HG02981 (cell line): ENCODE data around the gene GDF2.

Experiments
- ATAC-seq: cut with Tn5 transposase; IDR thresholded peaks from one replicate; pipeline ENCODE4 v1.9.1; 2021; ENCODE audit warnings: mild to moderate bottlenecking, moderate library complexity; ENCODE audit not compliant: unreplicated experiment

Gene GDF2

DNA sequence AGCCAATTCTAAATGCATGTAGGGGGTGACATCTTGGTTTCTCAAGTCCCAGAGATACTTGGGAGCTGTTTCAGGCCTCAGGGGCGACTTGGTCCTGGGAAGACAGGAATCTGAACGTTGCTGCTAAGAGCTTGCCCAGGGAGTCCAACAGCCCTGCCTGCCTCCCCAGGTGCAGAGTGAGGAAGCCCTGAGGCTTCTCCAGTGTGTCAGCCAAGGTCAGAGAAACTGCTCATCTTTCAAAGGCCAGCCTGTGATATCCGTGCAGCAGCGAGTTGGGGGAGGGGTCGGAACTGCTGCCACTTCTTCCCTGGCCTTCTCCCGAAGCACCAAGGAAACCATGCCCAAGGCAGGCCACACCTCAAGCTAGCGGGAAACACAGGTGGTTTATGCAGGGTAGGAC lies 9.7 kb downstream of the GDF2 start:
- ATAC-seq, result no peak

DNA sequence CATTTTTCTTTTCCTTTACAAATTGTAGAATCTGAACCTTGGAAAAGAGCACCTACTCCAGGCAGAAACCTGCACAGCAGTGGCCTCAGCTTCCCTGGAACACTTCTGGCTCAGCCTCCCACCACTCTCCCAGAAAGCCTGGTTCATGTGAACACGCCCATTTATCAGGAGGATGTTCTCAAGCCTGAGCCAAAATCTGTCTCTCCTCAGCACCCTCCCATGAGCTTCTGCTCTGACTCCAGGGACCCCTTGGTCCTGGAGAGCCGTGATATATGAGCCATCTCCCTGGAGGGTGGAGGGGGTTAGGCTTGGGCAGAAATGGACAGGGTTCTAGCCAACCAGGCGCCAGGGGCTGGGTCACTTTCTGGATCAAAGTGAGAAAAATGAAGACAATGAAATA lies 10.1 kb downstream of the GDF2 start:
- no peak for ATAC-seq

DNA sequence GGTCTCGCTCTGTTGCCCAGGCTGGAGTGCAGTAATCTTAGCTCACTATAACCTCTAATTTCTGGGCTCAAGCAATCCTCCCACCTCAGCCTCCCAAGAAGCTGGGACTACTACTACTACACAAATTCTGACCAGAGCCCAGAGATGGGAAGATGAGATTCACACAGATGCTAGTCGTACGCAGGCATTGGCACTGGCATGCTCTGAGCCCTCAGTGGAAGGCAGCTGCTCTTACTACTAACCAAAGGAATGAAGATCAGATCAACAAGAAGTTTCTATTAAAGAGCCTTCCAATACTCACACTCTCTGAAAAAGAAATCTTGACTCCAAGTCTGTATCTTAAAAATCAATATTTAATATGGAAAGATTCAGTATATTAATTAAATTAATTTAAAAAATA lies 10.7 kb downstream of the GDF2 start:
- ATAC-seq, result no peak

DNA sequence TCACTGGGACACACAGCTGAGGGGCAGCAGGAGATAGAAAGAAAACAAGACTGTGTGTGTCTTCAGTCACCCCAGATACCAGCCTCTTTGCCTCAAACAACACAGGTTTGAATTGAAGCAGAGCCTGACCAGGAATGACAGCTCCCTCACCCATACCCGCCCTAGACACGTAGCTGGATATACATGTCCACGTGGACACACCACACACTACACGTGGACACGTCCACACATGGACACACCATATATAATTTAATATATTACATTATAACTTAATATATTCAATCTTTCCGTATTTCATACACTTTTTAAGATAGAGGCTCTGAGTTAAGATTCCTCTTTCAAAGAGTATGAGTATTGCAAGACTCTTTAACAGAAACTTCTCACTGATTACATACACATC lies 11.3 kb downstream of the GDF2 start:
- ATAC-seq, result no peak

DNA sequence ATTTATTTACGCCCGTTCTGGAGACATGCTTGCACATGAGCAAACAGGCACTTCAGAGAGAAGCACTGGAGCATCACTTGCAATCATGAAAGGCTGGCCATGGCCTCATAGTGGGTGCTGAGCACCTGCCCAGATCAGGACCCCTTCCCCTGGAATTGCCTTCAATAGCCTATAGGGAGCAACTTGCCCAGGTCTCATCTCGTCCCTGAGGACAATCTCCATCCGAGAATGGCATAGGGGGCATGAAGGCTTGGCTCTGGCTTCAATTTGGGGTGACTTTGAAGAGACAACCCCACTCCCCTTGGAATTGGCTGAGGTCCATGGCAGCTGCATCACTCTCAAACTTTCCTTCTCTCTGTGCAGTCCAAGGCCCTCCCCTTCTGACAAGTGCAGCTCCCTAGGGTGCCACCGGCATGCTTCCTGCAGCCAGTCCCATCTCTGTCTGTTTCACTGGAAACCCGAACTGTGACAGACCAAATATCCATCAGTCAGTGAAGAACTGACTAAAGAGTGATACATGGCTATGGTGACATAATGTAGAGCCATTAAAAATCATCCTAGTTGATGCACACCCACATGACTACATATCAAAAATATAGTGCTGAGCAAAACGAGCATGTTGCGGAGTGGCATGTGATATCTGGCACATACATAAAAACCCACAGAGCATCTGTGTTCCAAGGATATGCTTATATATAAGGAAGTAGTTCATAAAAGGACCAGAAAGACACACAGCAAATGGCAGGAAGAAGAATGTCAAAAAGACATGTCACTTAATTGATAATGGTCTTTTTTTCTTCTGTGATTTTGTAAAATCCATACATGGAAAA lies 12.4 kb downstream of the GDF2 start:
- ATAC-seq, result no peak

DNA sequence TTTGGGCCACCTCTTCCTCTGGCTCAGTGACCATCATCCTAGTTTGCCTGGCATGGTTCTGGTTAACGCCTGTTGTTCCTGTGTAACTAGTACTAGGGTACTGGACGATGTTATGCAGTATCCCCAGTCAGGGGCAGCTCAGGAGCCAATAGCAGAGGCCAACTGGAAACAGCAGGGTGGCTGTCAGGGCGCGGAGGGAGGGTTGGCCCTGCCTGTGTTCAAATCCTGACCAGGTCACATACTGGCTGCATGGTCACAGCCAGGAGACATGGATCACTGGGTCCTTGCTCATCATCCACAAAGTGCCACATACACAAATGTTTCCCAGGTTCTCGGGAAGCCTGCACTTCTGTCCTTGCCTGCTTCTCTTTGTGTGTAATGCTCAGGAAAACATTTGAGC lies 13.7 kb downstream of the GDF2 start:
- no peak for ATAC-seq

DNA sequence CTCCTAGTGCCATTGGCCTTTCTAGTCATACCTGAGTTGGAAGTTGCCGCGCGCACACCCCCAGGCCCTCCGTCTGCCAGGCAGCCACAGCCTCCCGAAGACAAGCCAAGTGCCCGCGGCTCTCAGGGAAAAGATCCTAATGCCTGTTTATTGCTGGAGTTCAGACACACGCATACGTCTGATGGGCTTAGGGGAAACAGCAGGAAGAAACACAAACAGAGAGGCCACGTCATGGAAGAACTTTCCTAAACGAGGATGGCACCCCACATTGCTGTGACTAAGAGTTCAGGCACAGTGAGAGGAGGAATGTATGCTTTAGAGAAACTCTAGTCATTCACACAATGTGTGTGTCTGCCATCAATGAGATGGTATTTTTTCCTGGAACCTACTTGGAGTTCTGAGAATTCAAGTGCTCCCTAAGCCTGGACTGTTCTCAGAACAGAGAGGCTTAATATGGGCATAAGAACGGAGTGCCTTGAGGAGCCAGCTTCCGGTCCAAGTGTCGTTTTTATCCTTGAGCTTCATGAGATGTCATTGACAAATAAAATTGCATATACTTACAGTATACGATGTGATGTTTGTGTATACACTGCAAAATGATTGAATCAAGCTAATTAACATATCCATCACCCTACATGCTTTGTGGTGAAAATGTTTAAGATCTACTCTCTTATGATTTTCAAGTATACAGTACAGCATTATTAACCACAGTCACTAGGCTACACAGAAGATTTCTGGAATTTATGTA lies 14.3 kb downstream of the GDF2 start:
- no peak for ATAC-seq

DNA sequence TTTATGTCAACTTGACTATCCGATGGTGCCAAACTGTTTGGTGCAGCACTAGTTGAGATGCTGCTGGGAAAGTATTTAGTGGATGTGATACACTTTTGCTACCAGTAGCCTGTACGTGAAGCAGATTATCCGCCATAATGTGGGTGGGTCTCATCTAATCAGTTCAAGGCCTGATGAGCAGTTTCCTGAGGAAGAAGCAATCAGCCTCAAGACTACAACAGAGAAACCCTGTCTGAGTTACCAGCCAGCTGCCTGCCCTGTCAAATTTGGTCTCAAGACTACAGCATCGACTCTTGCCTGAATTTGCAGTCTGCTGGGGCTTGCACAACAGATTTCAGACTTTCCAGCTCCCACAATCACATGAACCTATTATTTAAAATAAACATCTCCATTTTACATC lies 15.1 kb downstream of the GDF2 start:
- no peak for ATAC-seq

DNA sequence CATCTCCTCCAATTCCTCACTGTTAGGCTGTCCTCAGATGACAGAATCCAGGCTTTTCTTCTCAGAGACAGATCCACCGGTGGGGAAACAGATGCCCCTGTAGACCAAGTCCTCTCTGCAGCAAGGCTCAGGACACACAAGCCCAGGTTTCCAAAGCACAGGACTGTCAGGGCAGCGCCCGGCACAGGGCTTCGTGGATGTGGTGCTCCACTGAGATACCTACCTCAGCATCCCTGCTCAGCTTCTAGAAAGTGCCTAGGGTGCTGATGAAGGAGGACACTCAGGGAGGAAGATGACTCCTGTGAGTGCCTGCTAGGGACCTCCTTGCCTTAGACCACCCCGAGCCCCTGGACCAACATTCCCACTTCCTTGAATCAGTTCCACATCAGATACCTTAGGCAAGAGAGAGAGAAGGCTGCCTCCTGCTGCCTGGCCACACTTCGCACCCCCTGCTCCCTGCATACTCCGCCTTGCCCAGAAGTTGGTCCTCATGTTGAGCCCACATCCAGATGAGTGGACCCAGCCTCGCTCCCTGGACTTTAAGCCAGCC lies 17.0 kb downstream of the GDF2 start:
- no peak for ATAC-seq

DNA sequence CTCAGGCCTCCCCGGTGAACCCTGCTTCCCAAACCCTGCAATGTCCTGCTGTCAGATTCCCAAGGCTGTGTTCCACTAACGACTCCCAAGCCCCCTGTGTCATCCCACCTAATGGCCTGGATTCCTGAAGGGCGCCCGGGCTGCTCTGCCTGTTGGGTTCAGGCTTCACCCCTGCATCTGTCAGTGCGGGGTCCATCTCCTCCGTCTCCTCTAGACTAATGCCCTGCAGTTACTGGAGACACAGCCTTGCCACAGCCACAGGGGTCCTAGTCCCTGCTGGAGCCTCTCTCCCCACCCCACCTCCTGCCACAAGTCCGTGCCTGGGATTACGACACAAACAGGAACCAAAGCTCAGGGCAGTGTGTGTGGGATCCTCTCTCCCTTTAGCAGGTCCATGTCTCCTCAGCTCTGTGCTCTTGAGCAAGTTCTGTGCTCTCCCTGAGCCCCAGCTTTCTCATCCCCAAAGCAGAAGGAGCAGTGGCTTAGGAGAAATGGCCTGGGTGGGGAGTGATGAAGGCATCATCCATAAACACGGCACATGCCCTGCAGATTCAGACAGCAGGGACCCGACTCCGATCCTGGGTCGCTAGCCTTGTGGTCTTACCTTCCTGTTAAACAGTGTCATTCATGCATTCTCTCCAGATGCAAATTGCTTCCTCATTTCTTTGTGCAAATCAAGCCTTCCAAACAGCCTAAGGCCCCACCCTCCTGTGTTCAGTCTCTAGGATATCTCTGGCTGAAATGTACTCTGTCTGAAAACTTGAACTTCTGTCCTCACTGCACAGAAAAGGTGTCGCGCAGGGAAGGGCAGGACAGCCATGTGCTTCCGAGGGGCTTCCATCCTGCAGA lies 17.7 kb downstream of the GDF2 start:
- ATAC-seq, result no peak

DNA sequence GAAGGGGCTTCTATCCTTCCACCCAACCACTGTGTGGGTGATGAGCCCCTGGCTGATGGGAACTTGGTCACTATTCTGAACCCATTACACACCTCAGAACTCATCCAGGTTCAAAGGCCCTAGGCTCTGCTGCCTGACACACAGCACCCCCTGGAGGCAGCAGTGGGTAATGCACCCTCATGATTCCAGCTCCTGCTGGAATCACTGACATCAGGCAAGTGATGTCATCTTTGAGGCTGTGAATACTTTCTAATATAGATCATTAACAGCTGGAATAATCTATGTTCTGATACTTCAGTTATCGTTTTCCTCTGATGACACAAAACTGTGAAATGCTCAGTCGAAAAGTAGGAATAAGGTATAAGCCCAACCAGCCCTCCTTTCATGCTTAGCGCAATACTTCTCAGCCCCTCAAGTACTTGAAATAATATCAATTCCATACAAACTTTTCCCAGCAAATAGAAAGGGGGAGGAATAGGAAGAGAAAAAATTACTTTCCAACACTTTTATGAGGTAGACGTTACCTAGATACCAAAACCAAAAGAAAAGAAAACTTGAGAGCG lies 18.4 kb downstream of the GDF2 start:
- ATAC-seq, result no peak

DNA sequence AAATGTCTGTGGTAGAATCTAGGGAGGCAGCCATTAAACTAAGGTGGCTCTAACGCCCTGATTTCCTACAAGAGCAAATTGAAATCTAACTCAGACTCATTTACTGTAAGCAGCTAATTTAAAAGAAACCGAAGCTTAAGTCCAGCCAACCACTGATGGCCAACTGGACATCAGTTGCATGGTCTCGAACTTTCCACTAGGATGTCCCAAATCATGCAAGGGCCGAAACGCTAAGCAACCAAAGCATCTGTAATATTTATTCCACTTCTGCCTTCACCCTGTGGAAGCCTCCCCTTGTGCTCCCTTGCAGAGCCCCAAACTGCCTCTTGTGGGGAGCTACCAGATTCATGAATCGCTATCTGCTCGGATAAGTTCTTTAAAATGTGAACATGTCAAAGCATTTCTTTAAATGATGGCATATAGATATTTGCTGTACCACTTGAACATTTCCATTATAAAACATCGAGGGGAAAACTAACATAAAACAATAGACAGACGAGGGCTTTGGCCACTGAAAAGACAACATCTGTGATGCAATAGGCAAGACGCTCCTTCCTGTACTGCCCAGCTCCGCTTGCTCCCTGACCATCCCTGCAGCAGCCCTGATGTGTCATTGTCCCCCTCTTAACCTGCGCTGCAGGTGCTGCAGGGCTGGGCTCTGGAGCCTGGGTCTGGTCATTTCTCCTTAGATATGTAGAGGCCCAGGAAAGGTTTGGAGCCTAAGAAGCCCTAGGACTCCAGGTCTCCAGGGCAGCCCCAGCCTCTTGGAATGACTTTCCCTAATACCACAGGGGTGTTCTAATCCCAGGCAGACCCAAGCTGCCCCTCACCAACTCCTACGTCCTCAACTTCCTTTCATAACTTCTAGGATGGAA lies 23.0 kb downstream of the GDF2 start:
- ATAC-seq, result no peak

DNA sequence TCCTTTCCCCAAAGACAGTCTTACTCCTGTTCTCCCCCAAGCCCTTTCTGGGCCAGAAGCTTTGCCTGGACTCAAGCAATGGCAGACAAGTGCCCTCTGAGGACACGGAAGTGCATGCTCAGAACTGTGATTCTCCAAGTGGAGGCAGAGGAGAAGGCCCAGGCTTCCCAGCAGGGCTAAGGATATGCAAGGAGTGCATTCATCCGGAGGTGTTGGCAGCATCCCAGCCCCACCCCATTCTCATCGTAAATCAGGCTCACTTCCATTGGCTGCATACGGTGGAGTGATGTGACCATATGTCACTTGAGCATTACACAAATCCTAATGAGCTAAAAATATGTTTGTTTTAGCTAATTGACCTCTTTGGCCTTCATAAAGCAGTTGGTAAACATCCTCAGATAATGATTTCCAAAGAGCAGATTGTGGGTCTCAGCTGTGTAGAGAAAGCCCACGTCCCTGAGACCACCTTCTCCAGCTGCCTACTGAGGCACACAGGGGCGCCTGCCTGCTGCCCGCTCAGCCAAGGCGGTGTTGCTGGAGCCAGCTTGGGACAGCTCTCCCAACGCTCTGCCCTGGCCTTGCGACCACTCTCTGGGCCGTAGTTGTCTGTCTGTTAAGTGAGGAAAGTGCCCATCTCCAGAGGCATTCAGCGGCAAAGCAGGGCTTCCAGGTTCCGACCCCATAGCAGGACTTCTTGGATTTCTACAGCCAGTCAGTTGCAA lies 24.5 kb downstream of the GDF2 start:
- no peak for ATAC-seq

DNA sequence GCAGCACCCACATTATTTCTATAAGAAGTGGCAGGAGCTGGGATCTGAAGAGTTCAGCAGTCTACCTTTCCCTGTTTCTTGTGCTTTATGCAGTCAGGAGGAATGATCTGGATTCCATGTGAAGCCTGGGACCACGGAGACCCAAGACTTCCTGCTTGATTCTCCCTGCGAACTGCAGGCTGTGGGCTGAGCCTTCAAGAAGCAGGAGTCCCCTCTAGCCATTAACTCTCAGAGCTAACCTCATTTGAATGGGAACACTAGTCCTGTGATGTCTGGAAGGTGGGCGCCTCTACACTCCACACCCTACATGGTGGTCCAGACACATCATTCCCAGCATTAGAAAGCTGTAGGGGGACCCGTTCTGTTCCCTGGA lies 25.0 kb downstream of the GDF2 start:
- no peak for ATAC-seq

DNA sequence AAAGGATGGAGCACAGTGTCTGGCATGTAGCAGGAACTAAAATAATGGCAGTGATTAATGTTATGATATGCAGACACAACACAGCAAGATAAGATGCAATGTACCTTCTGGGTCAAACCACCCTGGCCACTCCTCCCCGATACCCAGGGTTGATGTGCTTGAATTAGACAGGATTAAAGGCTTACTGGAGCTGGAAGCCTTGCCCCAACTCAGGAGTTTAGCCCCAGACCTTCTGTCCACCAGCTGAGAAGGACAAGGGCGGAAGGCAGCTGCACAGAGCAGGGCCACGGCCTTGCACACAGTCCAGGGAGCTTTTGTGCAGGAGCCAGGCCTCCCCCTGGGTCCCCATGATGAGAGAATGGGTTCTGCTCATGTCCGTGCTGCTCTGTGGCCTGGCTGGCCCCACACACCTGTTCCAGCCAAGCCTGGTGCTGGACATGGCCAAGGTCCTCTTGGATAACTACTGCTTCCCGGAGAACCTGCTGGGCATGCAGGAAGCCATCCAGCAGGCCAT lies 25.9 kb downstream of the GDF2 start, which contains the start of gene RBP3:
Gene RBP3 (plus strand): TSS at position 226 of the 514 bp plus-strand sequence. CDS start 122 bp downstream, at position 348.
- ATAC-seq, result no peak

DNA sequence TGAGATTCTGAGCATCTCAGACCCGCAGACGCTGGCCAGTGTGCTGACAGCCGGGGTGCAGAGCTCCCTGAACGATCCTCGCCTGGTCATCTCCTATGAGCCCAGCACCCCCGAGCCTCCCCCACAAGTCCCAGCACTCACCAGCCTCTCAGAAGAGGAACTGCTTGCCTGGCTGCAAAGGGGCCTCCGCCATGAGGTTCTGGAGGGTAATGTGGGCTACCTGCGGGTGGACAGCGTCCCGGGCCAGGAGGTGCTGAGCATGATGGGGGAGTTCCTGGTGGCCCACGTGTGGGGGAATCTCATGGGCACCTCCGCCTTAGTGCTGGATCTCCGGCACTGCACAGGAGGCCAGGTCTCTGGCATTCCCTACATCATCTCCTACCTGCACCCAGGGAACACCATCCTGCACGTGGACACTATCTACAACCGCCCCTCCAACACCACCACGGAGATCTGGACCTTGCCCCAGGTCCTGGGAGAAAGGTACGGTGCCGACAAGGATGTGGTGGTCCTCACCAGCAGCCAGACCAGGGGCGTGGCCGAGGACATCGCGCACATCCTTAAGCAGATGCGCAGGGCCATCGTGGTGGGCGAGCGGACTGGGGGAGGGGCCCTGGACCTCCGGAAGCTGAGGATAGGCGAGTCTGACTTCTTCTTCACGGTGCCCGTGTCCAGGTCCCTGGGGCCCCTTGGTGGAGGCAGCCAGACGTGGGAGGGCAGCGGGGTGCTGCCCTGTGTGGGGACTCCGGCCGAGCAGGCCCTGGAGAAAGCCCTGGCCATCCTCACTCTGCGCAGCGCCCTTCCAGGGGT lies 26.6 kb downstream of the GDF2 start:
- no peak for ATAC-seq

DNA sequence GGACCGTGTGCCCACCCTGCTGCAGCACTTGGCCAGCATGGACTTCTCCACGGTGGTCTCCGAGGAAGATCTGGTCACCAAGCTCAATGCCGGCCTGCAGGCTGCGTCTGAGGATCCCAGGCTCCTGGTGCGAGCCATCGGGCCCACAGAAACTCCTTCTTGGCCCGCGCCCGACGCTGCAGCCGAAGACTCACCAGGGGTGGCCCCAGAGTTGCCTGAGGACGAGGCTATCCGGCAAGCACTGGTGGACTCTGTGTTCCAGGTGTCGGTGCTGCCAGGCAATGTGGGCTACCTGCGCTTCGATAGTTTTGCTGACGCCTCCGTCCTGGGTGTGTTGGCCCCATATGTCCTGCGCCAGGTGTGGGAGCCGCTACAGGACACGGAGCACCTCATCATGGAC lies 27.3 kb downstream of the GDF2 start:
- no peak for ATAC-seq

DNA sequence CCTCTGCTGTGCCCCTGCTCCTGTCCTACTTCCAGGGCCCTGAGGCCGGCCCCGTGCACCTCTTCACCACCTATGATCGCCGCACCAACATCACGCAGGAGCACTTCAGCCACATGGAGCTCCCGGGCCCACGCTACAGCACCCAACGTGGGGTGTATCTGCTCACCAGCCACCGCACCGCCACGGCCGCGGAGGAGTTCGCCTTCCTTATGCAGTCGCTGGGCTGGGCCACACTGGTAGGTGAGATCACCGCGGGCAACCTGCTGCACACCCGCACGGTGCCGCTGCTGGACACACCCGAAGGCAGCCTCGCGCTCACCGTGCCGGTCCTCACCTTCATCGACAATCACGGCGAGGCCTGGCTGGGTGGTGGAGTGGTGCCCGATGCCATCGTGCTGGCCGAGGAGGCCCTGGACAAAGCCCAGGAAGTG lies 27.7 kb downstream of the GDF2 start:
- no peak for ATAC-seq
